CD4-positive, alpha-beta T cell treated with Interferon alpha-2 for 1 hour (primary cell): ENCODE data around the gene KCNIP4.
A peak's percentile ranks its signal among the peaks of the same experiment; 100 is the strongest.

Source experiments
- DNase-seq, 2 donors: peaks; one replicate each; pipeline ENCODE4 v3.0.0-alpha.2; 2020 to 2022

The KCNIP4 gene

GRCh38 chr4:21136051-21136630, 812.4 kb downstream of the KCNIP4 start:
- no peak for DNase-seq

- DNase-seq: peak in 1 of 2 donors; percentile 46
These were observed 813.6 kb downstream of the KCNIP4 start for GRCh38 chr4:21134994-21135393.

- no peak for DNase-seq
These were observed 818.0 kb downstream of the KCNIP4 start for GRCh38 chr4:21130606-21131005.

- DNase-seq: no peak
These were observed 822.5 kb downstream of the KCNIP4 start for GRCh38 chr4:21126014-21126512.

GRCh38 chr4:21118301-21118700, 830.3 kb downstream of the KCNIP4 start:
- DNase-seq: no peak

- no peak for DNase-seq
These were observed 830.9 kb downstream of the KCNIP4 start for GRCh38 chr4:21117541-21118180.

GRCh38 chr4:21113496-21114223, 834.9 kb downstream of the KCNIP4 start:
- DNase-seq: no peak

GRCh38 chr4:21102667-21103066, 845.9 kb downstream of the KCNIP4 start:
- peak in 1 of 2 donors; percentile 2 for DNase-seq

GRCh38 chr4:21097865-21098264, 850.7 kb downstream of the KCNIP4 start:
- DNase-seq: no peak

- no peak for DNase-seq
These were observed 851.5 kb downstream of the KCNIP4 start for GRCh38 chr4:21097026-21097425.

- DNase-seq: no peak
These were observed 856.0 kb downstream of the KCNIP4 start for GRCh38 chr4:21092531-21092930.

GRCh38 chr4:21090094-21090666, 858.4 kb downstream of the KCNIP4 start:
- no peak for DNase-seq

- no peak for DNase-seq
These were observed 865.2 kb downstream of the KCNIP4 start for GRCh38 chr4:21083413-21083812.

- DNase-seq: no peak
These were observed 870.6 kb downstream of the KCNIP4 start for GRCh38 chr4:21077967-21078366.

GRCh38 chr4:21067351-21067750, 881.2 kb downstream of the KCNIP4 start:
- no peak for DNase-seq

GRCh38 chr4:21061902-21062301, 886.7 kb downstream of the KCNIP4 start:
- no peak for DNase-seq

GRCh38 chr4:21046141-21046540, 902.4 kb downstream of the KCNIP4 start:
- no peak for DNase-seq

GRCh38 chr4:21045119-21045518, 903.5 kb downstream of the KCNIP4 start:
- no peak for DNase-seq

- DNase-seq: no peak
These were observed 906.9 kb downstream of the KCNIP4 start for GRCh38 chr4:21041708-21042107.

- no peak for DNase-seq
These were observed 913.8 kb downstream of the KCNIP4 start for GRCh38 chr4:21034728-21035127.

- DNase-seq: no peak
These were observed 916.4 kb downstream of the KCNIP4 start for GRCh38 chr4:21032089-21032645.

- no peak for DNase-seq
These were observed 929.8 kb downstream of the KCNIP4 start for GRCh38 chr4:21018817-21019216.

GRCh38 chr4:21013501-21013900, 935.1 kb downstream of the KCNIP4 start:
- no peak for DNase-seq
